Calu3 (cell line): ENCODE data around the gene TACC3. TPM values are rescaled to one million over a fixed set of nuclear protein-coding genes. Genes with fewer than 3 reads are reported as not detected.

Experiments
- BruUV-seq: library from RNA; stranded (reverse); fragments of 400-500 nt; replicated peaks from 2 replicates; lab custom pipeline; 2021; lab: Mats Ljungman, UMichigan
- CTCF ChIA-PET: fragments of 300-600 bp; sonication (Branson Sonifier 250); formaldehyde crosslinking; loops from one replicate; lab custom pipeline; 2022; ENCODE audit warnings: antibody characterized with exemption; lab: Charles Lee
- DNase-seq: peaks from one replicate; pipeline ENCODE4 v3.0.0; 2022
- H3K27ac Mint-ChIP-seq: one replicate; pipeline ENCODE4 v1.8.0; 2022; ENCODE audit warnings: mixed read lengths; ENCODE audit not compliant: unreplicated experiment
- H3K27me3 Mint-ChIP-seq: one replicate; pipeline ENCODE4 v1.8.0; 2022; ENCODE audit warnings: mixed read lengths; ENCODE audit not compliant: unreplicated experiment
- H3K36me3 Mint-ChIP-seq: one replicate; pipeline ENCODE4 v1.8.0; 2022; ENCODE audit warnings: mild to moderate bottlenecking, moderate library complexity, mixed read lengths; ENCODE audit not compliant: insufficient read depth, unreplicated experiment
- H3K4me1 Mint-ChIP-seq: one replicate; pipeline ENCODE4 v1.8.0; 2022; ENCODE audit warnings: mild to moderate bottlenecking, low read depth, mixed read lengths; ENCODE audit not compliant: unreplicated experiment
- H3K4me3 Mint-ChIP-seq: one replicate; pipeline ENCODE4 v1.8.0; 2022; ENCODE audit warnings: mild to moderate bottlenecking, low read depth, moderate library complexity, mixed read lengths; ENCODE audit not compliant: unreplicated experiment
- H3K9me3 Mint-ChIP-seq: one replicate; pipeline ENCODE4 v1.8.0; 2022; ENCODE audit warnings: low read depth, mixed read lengths; ENCODE audit not compliant: unreplicated experiment
- CTCF ChIP-seq: fragments of 200-600 bp; IDR thresholded peaks from one replicate; pipeline ENCODE4 v1.8.0; 2022; ENCODE audit warnings: antibody characterized with exemption; ENCODE audit not compliant: unreplicated experiment
- intact Hi-C: fragments of 100-400 bp; cut with micrococcal nuclease; formaldehyde crosslinking; loops from one replicate; pipeline ENCODE4 v1.10.0; 2022; ENCODE audit not compliant: unreplicated experiment
- total RNA-seq: library from RNA; stranded (reverse); gene quantifications from 2 replicates; pipeline ENCODE4 v1.2.3, GENCODE V29; 2022

The TACC3 gene
- total RNA-seq, 1 experiment from 2014 or later, result 95.9 TPM

GRCh38 chr4:1675802-1676137 lies 45.6 kb upstream of the TACC3 start:
- no peak for DNase-seq
- H3K4me3 Mint-ChIP-seq, result no peak overlapping the region
- no TSS peak for BruUV-seq
- H3K27ac Mint-ChIP-seq, result no peak overlapping the region
- no peak for TF ChIP-seq CTCF
- CTCF ChIA-PET, result interaction anchor here (0.6 kb wide), 1 partner anchor 661 kb away, joined by 5 read pairs; no protein-coding TSS in a partner anchor
- intact Hi-C loops, result no loop called here
- H3K36me3 Mint-ChIP-seq, result no peaks in the 10 kb centered on the region
- no peaks in the 10 kb centered on the region for H3K27me3 Mint-ChIP-seq
- H3K9me3 Mint-ChIP-seq, result no peaks in the 10 kb centered on the region
- H3K4me1 Mint-ChIP-seq, result no peaks in the 10 kb centered on the region

GRCh38 chr4:1676605-1677525 lies 44.5 kb upstream of the TACC3 start:
- H3K36me3 Mint-ChIP-seq, result no peaks in the 10 kb centered on the region
- intact Hi-C loops, result no loop called here
- DNase-seq, result no peak
- no peaks in the 10 kb centered on the region for H3K27me3 Mint-ChIP-seq
- CTCF ChIA-PET, result no interaction called here
- no peak for TF ChIP-seq CTCF
- no peak overlapping the region for H3K4me3 Mint-ChIP-seq
- H3K27ac Mint-ChIP-seq, result no peak overlapping the region
- H3K4me1 Mint-ChIP-seq, result no peaks in the 10 kb centered on the region
- no peaks in the 10 kb centered on the region for H3K9me3 Mint-ChIP-seq
- BruUV-seq, result no TSS peak

- Mint-ChIP-seq H3K27ac (no peak overlapping the region), H3K9me3 (no peaks in the 10 kb centered on the region), H3K27me3 (no peaks in the 10 kb centered on the region), H3K36me3 (peaks cover 8% of the 10 kb centered on the region), H3K4me1 (peaks cover 8% of the 10 kb centered on the region), H3K4me3 (no peak overlapping the region)
- DNase-seq, result no peak
- intact Hi-C loops, result no loop called here
- no peak for TF ChIP-seq CTCF
- CTCF ChIA-PET, result no interaction called here
- BruUV-seq, result no TSS peak
These were observed 43.1 kb upstream of the TACC3 start for GRCh38 chr4:1678244-1678643.

- CTCF ChIA-PET, result interaction anchor here (1.0 kb wide), 1 partner anchor 10 kb away, joined by 3 read pairs; no protein-coding TSS in a partner anchor
- Mint-ChIP-seq H3K27me3 (no peaks in the 10 kb centered on the region), H3K9me3 (no peaks in the 10 kb centered on the region), H3K4me1 (peaks cover 16% of the 10 kb centered on the region), H3K27ac (no peak overlapping the region), H3K36me3 (peaks cover 23% of the 10 kb centered on the region), H3K4me3 (peak overlapping the region; percentile 65)
- DNase-seq, result no peak
- no peak for TF ChIP-seq CTCF
- BruUV-seq, result TSS peak; percentile 70
- intact Hi-C loops, result no loop called here
These were observed 38.5 kb upstream of the TACC3 start for GRCh38 chr4:1682860-1683259.
